ENCODE data around the gene LGALS8.

The LGALS8 gene

GRCh38 chr1:236589531-236589930 is 65.7 kb downstream of the LGALS8 start:
- DNase-seq (ENCODE audit: low read depth in 2 of 2) = no peak

- no peak for DNase-seq (ENCODE audit: low read depth in 2 of 2)
Measured at GRCh38 chr1:236590553-236591150, 66.9 kb downstream of the LGALS8 start.

GRCh38 chr1:236602171-236602570 is 78.4 kb downstream of the LGALS8 start:
- no peak for DNase-seq (ENCODE audit: low read depth in 2 of 2)
